ENCODE measurements around the gene PSMB2. TPM values are rescaled to one million over a fixed set of nuclear protein-coding genes. Genes with fewer than 3 reads are reported as not detected.

Gene PSMB2
- polyA plus RNA-seq, 2 of the 4 experiments (the other 2 are of a cell fraction): 84.6 to 88.3 TPM

- ChIA-PET CTCF (no interaction called here), POLR2A (no interaction called here)
- FAIRE-seq (no peak), DNase-seq (ENCODE audit: low read depth in 1 of 2, low spot score in 1 of 2) (no peak), ATAC-seq (no peak)
- no peak overlapping the region for H3K4me2 ChIP-seq
- H3K4me1 ChIP-seq: no peaks in the 10 kb centered on the region
- no peak overlapping the region for H3K27ac ChIP-seq
- WGBS (ENCODE audit: missing lambda C conversion rate): 97% methylated on average over 6 of the region's 6 CpGs
- H3K9me3 ChIP-seq: no peaks in the 10 kb centered on the region
- H3K4me3 ChIP-seq: no peak overlapping the region
- TF ChIP-seq FOXS1 (CRISPR knock-in tag; IDR thresholded peaks at IDR 0.05) (no peak), JUN (IDR thresholded peaks at IDR 0.05) (no peak), FOSB (CRISPR knock-in tag; IDR thresholded peaks at IDR 0.05) (no peak)
Observed at GRCh38 chr1:35605071-35605866, 36.1 kb downstream of the PSMB2 start.

GRCh38 chr1:35603941-35604340 lies 37.4 kb downstream of the PSMB2 start:
- ATAC-seq (no peak), DNase-seq (ENCODE audit: low read depth in 1 of 2, low spot score in 1 of 2) (no peak), FAIRE-seq (no peak)
- H3K4me3 ChIP-seq: no peak overlapping the region
- ChIA-PET CTCF (interaction anchor here (0.7 kb wide), 1 partner anchor 52 kb away, joined by 3 read pairs; no protein-coding TSS in a partner anchor), POLR2A (no interaction called here)
- H3K9me3 ChIP-seq: no peaks in the 10 kb centered on the region
- no peak overlapping the region for H3K4me2 ChIP-seq
- TF ChIP-seq MYC (IDR thresholded peaks at IDR 0.05; ENCODE audit: borderline replicate concordance, low read length) (no peak), ZFP36 (IDR thresholded peaks at IDR 0.05; ENCODE audit: borderline replicate concordance, partially characterized antibody) (no peak), USF2 (IDR thresholded peaks at IDR 0.05) (no peak), KDM5A (IDR thresholded peaks at IDR 0.05) (no peak), CTCF (IDR thresholded peaks at IDR 0.05) (no peak), ESRRA (IDR thresholded peaks at IDR 0.05; ENCODE audit: borderline replicate concordance, low read length) (no peak)
- H3K27ac ChIP-seq: no peak overlapping the region
- H3K4me1 ChIP-seq: no peaks in the 10 kb centered on the region
- WGBS (ENCODE audit: missing lambda C conversion rate): 85% methylated on average over 4 of the region's 4 CpGs

- no peaks in the 10 kb centered on the region for H3K9me3 ChIP-seq
- TF ChIP-seq CBX2 (IDR thresholded peaks at IDR 0.05; ENCODE audit: borderline replicate concordance, low read depth): no peak
- TF ChIP-seq MAX (IDR thresholded peaks at IDR 0.05): no peak
- no peak for TF ChIP-seq CTCF (IDR thresholded peaks at IDR 0.05)
- no peak for TF ChIP-seq NR3C1 (IDR thresholded peaks at IDR 0.05)
- TF ChIP-seq KDM1A (IDR thresholded peaks at IDR 0.05; ENCODE audit: low read depth): no peak
- TF ChIP-seq HOXA7 (CRISPR knock-in tag; IDR thresholded peaks at IDR 0.05): no peak
- no peak for TF ChIP-seq POLR2AphosphoS2 (conservative IDR thresholded peaks at IDR 0.05; ENCODE audit: low read length)
- TF ChIP-seq TP53 (CRISPR knock-in tag; IDR thresholded peaks at IDR 0.05): no peak
- no peak for TF ChIP-seq POLR2A (IDR thresholded peaks at IDR 0.05; ENCODE audit: low read length)
- TF ChIP-seq RFX5 (IDR thresholded peaks at IDR 0.05): no peak
- TF ChIP-seq HES2 (IDR thresholded peaks at IDR 0.05): no peak
- no peak for TF ChIP-seq BHLHE40 (IDR thresholded peaks at IDR 0.05; ENCODE audit: low read depth, low read length)
- TF ChIP-seq EP300 (IDR thresholded peaks at IDR 0.05): no peak
- no peak for TF ChIP-seq ZFP36 (IDR thresholded peaks at IDR 0.05; ENCODE audit: borderline replicate concordance, partially characterized antibody)
- no peak for TF ChIP-seq EHMT2 (IDR thresholded peaks at IDR 0.05; ENCODE audit: low read depth)
- no peak overlapping the region for H3K4me3 ChIP-seq
- FAIRE-seq (no peak), DNase-seq (ENCODE audit: low read depth in 1 of 2, low spot score in 1 of 2) (no peak), ATAC-seq (no peak)
- no peak overlapping the region for H3K4me2 ChIP-seq
- H3K27ac ChIP-seq: no peak overlapping the region
- H3K4me1 ChIP-seq: no peaks in the 10 kb centered on the region
- 93% methylated on average over 3 of the region's 3 CpGs for WGBS (ENCODE audit: missing lambda C conversion rate)
- ChIA-PET POLR2A (no interaction called here), CTCF (interaction anchor here (0.7 to 2.3 kb wide), 2 partner anchors 52 to 124 kb away, joined by 3 to 7 read pairs; no protein-coding TSS in a partner anchor)
Observed at GRCh38 chr1:35603468-35603867, 37.9 kb downstream of the PSMB2 start.
